ENCODE results near the gene QARS1. TPM values are rescaled to one million over a fixed set of nuclear protein-coding genes. Genes with fewer than 3 reads are reported as not detected.

Gene QARS1
- total and polyA plus RNA-seq, 2 of the 13 experiments (the other 11 are each of a cell fraction or from before 2014, with no cell fraction given), result 307 to 327 TPM

GRCh38 chr3:49119439-49119838, 14.9 kb upstream of the QARS1 start:
- peaks cover 19% of the 10 kb centered on the region for H3K4me1 ChIP-seq (ENCODE audit: insufficient read depth, low read length)
- peaks cover 14% of the 10 kb centered on the region for H3K79me2 ChIP-seq (ENCODE audit: insufficient read depth, low read length)
- peaks cover 40 to 55% of the 10 kb centered on the region in 2 experiments for H3K36me3 ChIP-seq (replicated peaks in 1 of 2; ENCODE audit: control insufficient read depth in 1 of 2, insufficient read depth in 2 of 2, low read length in 2 of 2)
- H3K27ac ChIP-seq (ENCODE audit: extremely low read length, insufficient read depth, low read length), result no peak overlapping the region
- BruUV-seq (replicated peaks), result no TSS peak
- peak overlapping the region; percentile 76 to 100 (median 95) for H3K4me3 ChIP-seq (replicated peaks in 1 of 3; ENCODE audit: insufficient read depth in 1 of 3, low read depth in 2 of 3, low read length in 3 of 3)
- in situ Hi-C loops (cut with HindIII; ENCODE audit: extremely low pct_ligation_motif_present, low pct_unique_long_range_greater_than_20kb), result no loop called here
- no peaks in the 10 kb centered on the region; a peak in 1 of 5 replicates for H3K27me3 ChIP-seq (ENCODE audit: control insufficient read depth in 1 of 2, insufficient read depth in 2 of 2, low read length in 2 of 2)
- no peak overlapping the region for H2AFZ ChIP-seq (ENCODE audit: low read length)
- ChIA-PET CTCF (ENCODE audit: low intra/inter-chr PET ratio, low total read pairs) (no interaction called here), POLR2A (interaction anchor here (2.7 to 4.3 kb wide), 4 partner anchors 12 to 90 kb away, joined by 12 to 110 read pairs (median 46); partner anchors contain the start of genes IMPDH2, LAMB2 and QRICH1)
- ATAC-seq, result no peak
- no peaks in the 10 kb centered on the region for H3K9me3 ChIP-seq (ENCODE audit: low read length)
- intact Hi-C loops (cut with micrococcal nuclease; ENCODE audit: unreplicated experiment), result no loop called here
- WGBS (ENCODE audit: low lambda C conversion rate), result 60% methylated on average over 3 of the region's 3 CpGs
- no peak for FAIRE-seq
- peak overlapping the region; percentile 97 for H3K9ac ChIP-seq (ENCODE audit: insufficient read depth, low read depth, low read length)
- peak overlapping the region; percentile 96 for H3K4me2 ChIP-seq (ENCODE audit: low read depth, low read length)
- no peak for DNase-seq (ENCODE audit: low spot score)
- no peaks in the 10 kb centered on the region for H4K20me1 ChIP-seq (ENCODE audit: insufficient read depth, low read length)
- TF ChIP-seq ZNF691 (CRISPR knock-in tag; IDR thresholded peaks at IDR 0.05; ENCODE audit: borderline replicate concordance, low read depth), result no peak
- TF ChIP-seq SRSF9 (IDR thresholded peaks at IDR 0.05; ENCODE audit: borderline replicate concordance, insufficient read depth, low read depth, low read length, poor library complexity, severe bottlenecking), result no peak
- no peak for TF ChIP-seq ZNF292 (CRISPR knock-in tag; IDR thresholded peaks at IDR 0.05; ENCODE audit: borderline replicate concordance, low read depth)
- no peak for TF ChIP-seq HNRNPL (IDR thresholded peaks at IDR 0.05; ENCODE audit: low read depth, low read length)
- TF ChIP-seq, protein P1, sequence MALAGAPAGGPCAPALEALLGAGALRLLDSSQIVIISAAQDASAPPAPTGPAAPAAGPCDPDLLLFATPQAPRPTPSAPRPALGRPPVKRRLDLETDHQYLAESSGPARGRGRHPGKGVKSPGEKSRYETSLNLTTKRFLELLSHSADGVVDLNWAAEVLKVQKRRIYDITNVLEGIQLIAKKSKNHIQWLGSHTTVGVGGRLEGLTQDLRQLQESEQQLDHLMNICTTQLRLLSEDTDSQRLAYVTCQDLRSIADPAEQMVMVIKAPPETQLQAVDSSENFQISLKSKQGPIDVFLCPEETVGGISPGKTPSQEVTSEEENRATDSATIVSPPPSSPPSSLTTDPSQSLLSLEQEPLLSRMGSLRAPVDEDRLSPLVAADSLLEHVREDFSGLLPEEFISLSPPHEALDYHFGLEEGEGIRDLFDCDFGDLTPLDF (CRISPR knock-in tag; IDR thresholded peaks at IDR 0.05), result no peak
- no peak for TF ChIP-seq KAT7 (CRISPR knock-in tag; IDR thresholded peaks at IDR 0.05; ENCODE audit: borderline replicate concordance)
- no peak for TF ChIP-seq ZMAT5 (CRISPR knock-in tag; IDR thresholded peaks at IDR 0.05; ENCODE audit: borderline replicate concordance, low read depth)
- no peak for TF ChIP-seq GFI1 (CRISPR knock-in tag; IDR thresholded peaks at IDR 0.05; ENCODE audit: borderline replicate concordance)
- TF ChIP-seq ZNF709 (CRISPR knock-in tag; IDR thresholded peaks at IDR 0.05), result no peak
- TF ChIP-seq ZSCAN25 (CRISPR knock-in tag; IDR thresholded peaks at IDR 0.05), result no peak
- no peak for TF ChIP-seq PHF20 (CRISPR knock-in tag; IDR thresholded peaks at IDR 0.05)
- TF ChIP-seq, protein P2, sequence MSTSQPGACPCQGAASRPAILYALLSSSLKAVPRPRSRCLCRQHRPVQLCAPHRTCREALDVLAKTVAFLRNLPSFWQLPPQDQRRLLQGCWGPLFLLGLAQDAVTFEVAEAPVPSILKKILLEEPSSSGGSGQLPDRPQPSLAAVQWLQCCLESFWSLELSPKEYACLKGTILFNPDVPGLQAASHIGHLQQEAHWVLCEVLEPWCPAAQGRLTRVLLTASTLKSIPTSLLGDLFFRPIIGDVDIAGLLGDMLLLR (CRISPR knock-in tag; IDR thresholded peaks at IDR 0.05), result no peak
- TF ChIP-seq, protein P3, sequence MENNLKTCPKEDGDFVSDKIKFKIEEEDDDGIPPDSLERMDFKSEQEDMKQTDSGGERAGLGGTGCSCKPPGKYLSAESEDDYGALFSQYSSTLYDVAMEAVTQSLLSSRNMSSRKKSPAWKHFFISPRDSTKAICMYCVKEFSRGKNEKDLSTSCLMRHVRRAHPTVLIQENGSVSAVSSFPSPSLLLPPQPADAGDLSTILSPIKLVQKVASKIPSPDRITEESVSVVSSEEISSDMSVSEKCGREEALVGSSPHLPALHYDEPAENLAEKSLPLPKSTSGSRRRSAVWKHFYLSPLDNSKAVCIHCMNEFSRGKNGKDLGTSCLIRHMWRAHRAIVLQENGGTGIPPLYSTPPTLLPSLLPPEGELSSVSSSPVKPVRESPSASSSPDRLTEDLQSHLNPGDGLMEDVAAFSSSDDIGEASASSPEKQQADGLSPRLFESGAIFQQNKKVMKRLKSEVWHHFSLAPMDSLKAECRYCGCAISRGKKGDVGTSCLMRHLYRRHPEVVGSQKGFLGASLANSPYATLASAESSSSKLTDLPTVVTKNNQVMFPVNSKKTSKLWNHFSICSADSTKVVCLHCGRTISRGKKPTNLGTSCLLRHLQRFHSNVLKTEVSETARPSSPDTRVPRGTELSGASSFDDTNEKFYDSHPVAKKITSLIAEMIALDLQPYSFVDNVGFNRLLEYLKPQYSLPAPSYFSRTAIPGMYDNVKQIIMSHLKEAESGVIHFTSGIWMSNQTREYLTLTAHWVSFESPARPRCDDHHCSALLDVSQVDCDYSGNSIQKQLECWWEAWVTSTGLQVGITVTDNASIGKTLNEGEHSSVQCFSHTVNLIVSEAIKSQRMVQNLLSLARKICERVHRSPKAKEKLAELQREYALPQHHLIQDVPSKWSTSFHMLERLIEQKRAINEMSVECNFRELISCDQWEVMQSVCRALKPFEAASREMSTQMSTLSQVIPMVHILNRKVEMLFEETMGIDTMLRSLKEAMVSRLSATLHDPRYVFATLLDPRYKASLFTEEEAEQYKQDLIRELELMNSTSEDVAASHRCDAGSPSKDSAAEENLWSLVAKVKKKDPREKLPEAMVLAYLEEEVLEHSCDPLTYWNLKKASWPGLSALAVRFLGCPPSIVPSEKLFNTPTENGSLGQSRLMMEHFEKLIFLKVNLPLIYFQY (CRISPR knock-in tag; IDR thresholded peaks at IDR 0.05; ENCODE audit: borderline replicate concordance), result no peak
- no peak for TF ChIP-seq TFAP4 (IDR thresholded peaks at IDR 0.05; ENCODE audit: borderline replicate concordance, low read depth)
- no peak for TF ChIP-seq ZNF496 (CRISPR knock-in tag; IDR thresholded peaks at IDR 0.05; ENCODE audit: insufficient replicate concordance)
- no peak for TF ChIP-seq DMAP1 (CRISPR knock-in tag; IDR thresholded peaks at IDR 0.05)
